Diencephalon (tissue), 1 donor: ENCODE measurements around the gene NOD1. TPM values are rescaled to one million over a fixed set of nuclear protein-coding genes. Genes with fewer than 3 reads are reported as not detected.

Experiments
- total RNA-seq: library from RNA; depleted of rRNA; stranded (reverse); fragments of >200 nt; gene quantifications from one replicate; pipeline ENCODE4 v1.2.3, GENCODE V29; 2014

The NOD1 gene
- 2.5 TPM for total RNA-seq

GRCh38 chr7:30478349-30479201 lies at the start of gene NOD1:
Gene NOD1, minus strand, starts transcription at chr7:30478784. Its CDS starts 21,863 bp downstream, at chr7:30456921.

GRCh38 chr7:30504301-30505173 lies 26.0 kb upstream of the NOD1 start, which contains the start of gene GGCT:
Gene GGCT, minus strand, starts transcription at chr7:30504829. Its CDS starts 120 bp downstream, at chr7:30504709.

Other genes starting within 250 kb of the NOD1 start
- gene ZNRF2, start 194.2 kb downstream of the NOD1 start, total RNA-seq, result 41.3 TPM
- gene GGCT, start 26.0 kb upstream of the NOD1 start, total RNA-seq, result 27.0 TPM
- 114 TPM for gene GARS1, start 116.1 kb upstream of the NOD1 start, total RNA-seq
- gene CRHR2, start 203.7 kb upstream of the NOD1 start, total RNA-seq, result 1.6 TPM